Endothelial cell of umbilical vein (primary cell): ENCODE measurements around the gene PANK2. TPM values are rescaled to one million over a fixed set of nuclear protein-coding genes. Genes with fewer than 3 reads are reported as not detected.
A peak's percentile ranks its signal among the peaks of the same experiment; 100 is the strongest.

Experiments
- BruUV-seq: library from RNA; stranded (reverse); fragments of 400-500 nt; replicated peaks from 2 replicates; lab custom pipeline; 2021; lab: Mats Ljungman, UMichigan
- CTCF ChIA-PET: fragments of 300-600, 350-600 bp; sonication (Branson Sonifier 250); formaldehyde crosslinking; loops from one replicate; lab custom pipeline; 2021; ENCODE audit warnings: antibody characterized with exemption, inconsistent platforms; lab: Charles Lee
- POLR2A ChIA-PET: fragments of 300-600, 350-600 bp; sonication (Branson Sonifier 250); formaldehyde crosslinking; loops from one replicate; lab custom pipeline; 2021; ENCODE audit warnings: antibody characterized with exemption, inconsistent platforms; lab: Charles Lee
- DNase-seq: peaks from one replicate; pipeline ENCODE4 v3.0.0-alpha.2; 2011; ENCODE audit warnings: low read depth, low spot score
- FAIRE-seq: peaks from 2 replicates; lab custom pipeline; 2011; peaks lifted over from hg19 to GRCh38; lab: Jason Lieb, UNC
- H2AFZ ChIP-seq: 2 replicates; pipeline ENCODE4 v1.6.0; 2012; ENCODE audit warnings: low read depth, low read length, control low read depth, inconsistent platforms
- H3K27ac ChIP-seq: 2 replicates; pipeline ENCODE4 v1.5.1; 2011; ENCODE audit warnings: low read depth, mild to moderate bottlenecking, control low read depth, low read length, moderate library complexity; ENCODE audit not compliant: insufficient read depth
- H3K27me3 ChIP-seq, 2 experiments: 2 replicates each; pipeline versions ENCODE4 v1.6.0 to v1.6.1; 2011; ENCODE audit warnings: low read length in 2 of 2, mixed read lengths in 1 of 2; ENCODE audit not compliant: control insufficient read depth in 2 of 2, insufficient read depth in 2 of 2
- H3K36me3 ChIP-seq, 2 experiments: 2 replicates in 1 of 2; 3 replicates in 1 of 2; pipeline ENCODE4 v1.5.1; 2011; ENCODE audit warnings: low read length in 2 of 2, mild to moderate bottlenecking in 1 of 2, moderate library complexity in 1 of 2; ENCODE audit not compliant: control insufficient read depth in 2 of 2, insufficient read depth in 2 of 2; ENCODE audit errors: extremely low read depth in 1 of 2
- H3K4me1 ChIP-seq: 3 replicates; pipeline ENCODE4 v1.5.1; 2011; ENCODE audit warnings: mild to moderate bottlenecking, low read length; ENCODE audit not compliant: control insufficient read depth, insufficient read depth; ENCODE audit errors: extremely low read depth
- H3K4me2 ChIP-seq: 2 replicates; pipeline ENCODE4 v1.6.1; 2011; ENCODE audit warnings: low read length, control low read depth, mixed read lengths; ENCODE audit not compliant: insufficient read depth
- H3K4me3 ChIP-seq, 3 experiments: fragments of 200-600 bp in 1 of 3; sonication (generic), shearing (Covaris generic) in 1 of 3; replicated peaks in 1 of 3; 2 replicates each; pipeline ENCODE4 v1.5.1; 2011 to 2016; ENCODE audit warnings: control low read depth in 3 of 3, low read length in 3 of 3, mild to moderate bottlenecking in 2 of 3, inconsistent platforms in 1 of 3, low read depth in 1 of 3, moderate library complexity in 1 of 3; ENCODE audit not compliant: insufficient read depth in 1 of 3
- H3K79me2 ChIP-seq: 2 replicates; pipeline ENCODE4 v1.6.0; 2012; ENCODE audit warnings: low read length, inconsistent platforms; ENCODE audit not compliant: control insufficient read depth, insufficient read depth
- H3K9ac ChIP-seq: replicated peaks from 2 replicates; pipeline ENCODE3; 2011; ENCODE audit warnings: low read length, control low read depth; ENCODE audit not compliant: insufficient read depth; ENCODE audit errors: extremely low read depth
- H3K9me1 ChIP-seq: replicated peaks from 3 replicates; pipeline ENCODE4 v1.6.0; 2011; ENCODE audit warnings: mild to moderate bottlenecking, low read length; ENCODE audit not compliant: control insufficient read depth, insufficient read depth; ENCODE audit errors: extremely low read depth
- H3K9me3 ChIP-seq: replicated peaks from 2 replicates; pipeline ENCODE4 v1.5.1; 2012; ENCODE audit warnings: low read length, inconsistent platforms; ENCODE audit not compliant: control insufficient read depth, insufficient read depth
- H4K20me1 ChIP-seq: replicated peaks from 2 replicates; pipeline ENCODE3; 2011; ENCODE audit warnings: mild to moderate bottlenecking, low read length; ENCODE audit not compliant: control insufficient read depth, insufficient read depth; ENCODE audit errors: extremely low read depth
- CTCF ChIP-seq, 2 donors: IDR thresholded peaks; 1 replicate in 1 of 2; 2 replicates in 1 of 2; pipeline ENCODE4 v1.5.1; 2011; ENCODE audit warnings: low read length in 2 of 2, mild to moderate bottlenecking in 2 of 2, moderate library complexity in 2 of 2, control low read depth in 1 of 2, inconsistent platforms in 1 of 2, low read depth in 1 of 2; ENCODE audit not compliant: insufficient read depth in 1 of 2; ENCODE audit errors: extremely low read depth in 1 of 2
- EZH2 ChIP-seq: IDR thresholded peaks from 2 replicates; pipeline ENCODE4 v1.6.1; 2012; ENCODE audit warnings: borderline replicate concordance, low read depth, mild to moderate bottlenecking, moderate library complexity, low read length, inconsistent platforms; ENCODE audit not compliant: severe bottlenecking
- FOS ChIP-seq: IDR thresholded peaks from 2 replicates; pipeline ENCODE4 v1.6.1; 2011; ENCODE audit warnings: mild to moderate bottlenecking, low read length, moderate library complexity, borderline replicate concordance; ENCODE audit not compliant: insufficient read depth
- GATA2 ChIP-seq: IDR thresholded peaks from 2 replicates; pipeline ENCODE4 v1.7.0; 2011; ENCODE audit warnings: low read depth, mild to moderate bottlenecking, moderate library complexity, mixed read lengths, low read length; ENCODE audit not compliant: insufficient read length, insufficient read depth
- JUN ChIP-seq: IDR thresholded peaks from 2 replicates; pipeline ENCODE4 v1.6.1; 2011; ENCODE audit warnings: borderline replicate concordance, low read depth; ENCODE audit not compliant: insufficient read length, insufficient read depth
- MAX ChIP-seq: IDR thresholded peaks from 2 replicates; pipeline ENCODE4 v1.6.1; 2011; ENCODE audit not compliant: insufficient read depth, insufficient read length
- POLR2AphosphoS5 ChIP-seq: IDR thresholded peaks from 2 replicates; pipeline ENCODE4 v1.6.1; 2012; ENCODE audit warnings: low read depth, mild to moderate bottlenecking, control low read depth, low read length, moderate library complexity; ENCODE audit not compliant: insufficient read depth
- dilution Hi-C: fragments of 300-500 bp; cut with MboI; formaldehyde crosslinking; loops from one replicate; pipeline ENCODE4 v1.15.0; 2019; ENCODE audit warnings: low sequenced_read_pairs; ENCODE audit not compliant: extremely low pct_ligation_motif_present
- intact Hi-C: fragments of 100-400 bp; cut with micrococcal nuclease; formaldehyde crosslinking; loops from one replicate; pipeline ENCODE4 v1.10.0; 2022
- polyA plus RNA-seq, 4 experiments: library from polyadenylated mRNA; depleted of rRNA in 3 of 4; stranded (reverse) in 3 of 4; unstranded in 1 of 4; fragments of >200 nt; gene quantifications; 2 replicates each; pipeline versions ENCODE4 v1.2.1 to v1.2.3, GENCODE V29; 2011 to 2012; ENCODE audit warnings: missing spikeins in 1 of 4
- total RNA-seq: library from RNA; stranded (reverse); gene quantifications from 2 replicates; pipeline ENCODE4 v1.2.3, GENCODE V29; 2021

The PANK2 gene
- total and polyA plus RNA-seq, 2 donors (not counting 3 experiments of a cell fraction or from before 2014, with no cell fraction given) = 18.9 to 54.3 TPM

GRCh38 chr20:3911956-3912355, 22.8 kb downstream of the PANK2 start:
- no TSS peak for BruUV-seq
- Histone ChIP-seq H3K4me2 (no peak overlapping the region), H3K9me3 (no peaks in the 10 kb centered on the region), H3K27me3 (no peaks in the 10 kb centered on the region), H3K9me1 (no peaks in the 10 kb centered on the region), H3K36me3 (peaks cover 16 to 23% of the 10 kb centered on the region in 2 experiments), H3K79me2 (peaks cover 92% of the 10 kb centered on the region), H3K4me1 (no peaks in the 10 kb centered on the region), H4K20me1 (peaks cover 10% of the 10 kb centered on the region), H3K4me3 (no peak overlapping the region), H3K27ac (no peak overlapping the region), H2AFZ (no peak overlapping the region), H3K9ac (no peak overlapping the region)
- intact Hi-C loops = no loop called here
- POLR2A ChIA-PET = no interaction called here
- TF ChIP-seq JUN (no peak), GATA2 (no peak), MAX (no peak), FOS (no peak), POLR2AphosphoS5 (peak; percentile 15), CTCF (IDR thresholded peaks at IDR 0.05; ENCODE audit: extremely low read depth in 1 of 2, insufficient read depth in 1 of 2, low read depth in 1 of 2, low read length in 2 of 2) (no peak), EZH2 (no peak)
- DNase-seq (no peak), FAIRE-seq (no peak)
- dilution Hi-C loops = no loop called here
- CTCF ChIA-PET = no interaction called here
